ENCODE data around the gene STH.

- TF ChIP-seq CTCF (IDR thresholded peaks at IDR 0.05; ENCODE audit: low read length) (no peak), EZH2phosphoT487 (IDR thresholded peaks at IDR 0.05; ENCODE audit: low read length) (no peak)
Measured at GRCh38 chr17:46038937-46039336, 39.9 kb downstream of the STH start.
